A673 (cell line): ENCODE measurements around the gene MAML3. TPM values are rescaled to one million over a fixed set of nuclear protein-coding genes. Genes with fewer than 3 reads are reported as not detected.

Source experiments
- BruUV-seq: library from RNA; stranded (reverse); fragments of 400-500 nt; replicated peaks from 2 replicates; lab custom pipeline; 2021; lab: Mats Ljungman, UMichigan
- CTCF ChIA-PET: fragments of 300-600 bp; sonication (Branson Sonifier 250); formaldehyde crosslinking; loops from one replicate; lab custom pipeline; 2022; ENCODE audit warnings: antibody characterized with exemption; lab: Charles Lee
- POLR2A ChIA-PET: fragments of 300-600 bp; sonication (Branson Sonifier 250); formaldehyde crosslinking; loops from one replicate; lab custom pipeline; 2022; ENCODE audit warnings: antibody characterized with exemption; ENCODE audit not compliant: low non-redundant PET; lab: Charles Lee
- DNase-seq: peaks from one replicate; pipeline ENCODE4 v3.0.0-alpha.2; 2015; ENCODE audit warnings: low spot score
- H3K27ac ChIP-seq: fragments of 200-600 bp; sonication (generic); 2 replicates; pipeline ENCODE4 v1.5.1; 2016; ENCODE audit warnings: mixed run types, low read depth, mild to moderate bottlenecking, mixed read lengths, antibody characterized with exemption, low read length; ENCODE audit not compliant: poor library complexity, severe bottlenecking
- H3K27me3 ChIP-seq: fragments of 200-600 bp; sonication (generic); replicated peaks from 2 replicates; pipeline ENCODE4 v1.6.1; 2017; ENCODE audit warnings: mixed run types, low read depth, mild to moderate bottlenecking, mixed read lengths, antibody characterized with exemption, low read length; ENCODE audit not compliant: insufficient read depth, poor library complexity
- H3K36me3 ChIP-seq: fragments of 200-600 bp; sonication (generic); 2 replicates; pipeline ENCODE4 v1.6.1; 2016; ENCODE audit warnings: mixed run types, mild to moderate bottlenecking, mixed read lengths, antibody characterized with exemption, low read length; ENCODE audit not compliant: insufficient read depth, poor library complexity, severe bottlenecking
- H3K4me1 ChIP-seq: fragments of 200-600 bp; sonication (generic); 2 replicates; pipeline ENCODE4 v1.6.1; 2017; ENCODE audit warnings: mixed run types, mild to moderate bottlenecking, mixed read lengths, antibody characterized with exemption, low read length; ENCODE audit not compliant: insufficient read depth, poor library complexity, severe bottlenecking
- H3K4me3 ChIP-seq: fragments of 200-600 bp; sonication (generic); 2 replicates; pipeline ENCODE4 v1.5.1; 2016; ENCODE audit warnings: low read depth, mixed run types, mild to moderate bottlenecking, mixed read lengths, low read length; ENCODE audit not compliant: poor library complexity, severe bottlenecking
- H3K9me3 ChIP-seq: fragments of 200-600 bp; sonication (generic); 2 replicates; pipeline ENCODE4 v1.6.1; 2016; ENCODE audit warnings: mixed run types, low read depth, mild to moderate bottlenecking, mixed read lengths, antibody characterized with exemption, low read length; ENCODE audit not compliant: poor library complexity, severe bottlenecking
- CTCF ChIP-seq: fragments of 300-800, 200-600 bp; sonication (generic); conservative IDR thresholded peaks from 2 replicates; pipeline ENCODE4 v1.5.1; 2017; ENCODE audit warnings: low read depth, mild to moderate bottlenecking, antibody characterized with exemption, low read length, moderate library complexity, mixed read lengths
- EZH2 ChIP-seq: fragments of 200-600 bp; sonication (generic); IDR thresholded peaks from 2 replicates; pipeline ENCODE4 v1.6.1; 2017; ENCODE audit warnings: borderline replicate concordance, low read depth, mild to moderate bottlenecking, mixed read lengths, antibody characterized with exemption, low read length; ENCODE audit not compliant: poor library complexity, severe bottlenecking
- intact Hi-C: fragments of 100-400 bp; cut with micrococcal nuclease; formaldehyde crosslinking; loops from one replicate; pipeline ENCODE4 v1.10.0; 2022; ENCODE audit not compliant: unreplicated experiment
- total RNA-seq: library from RNA; stranded (reverse); gene quantifications from 2 replicates; pipeline ENCODE4 v1.2.3, GENCODE V29; 2021

Gene MAML3
- total RNA-seq, 1 experiment from 2014 or later = 3.7 TPM

GRCh38 chr4:139962130-139962684 is 191.8 kb downstream of the MAML3 start:
- no peak overlapping the region for H3K27ac ChIP-seq
- TF ChIP-seq CTCF (no peak), EZH2 (no peak)

GRCh38 chr4:139961344-139961946 is 192.5 kb downstream of the MAML3 start:
- TF ChIP-seq EZH2 (no peak), CTCF (no peak)
- H3K4me3 ChIP-seq = no peak overlapping the region
- H3K27me3 ChIP-seq = no peaks in the 10 kb centered on the region
- intact Hi-C loops = no loop called here
- ChIA-PET CTCF (no interaction called here), POLR2A (interaction anchor here (0.7 kb wide), 1 partner anchor 381 kb away, joined by 3 read pairs; no protein-coding TSS in a partner anchor)
- H3K4me1 ChIP-seq = no peaks in the 10 kb centered on the region
- no TSS peak for BruUV-seq
- H3K9me3 ChIP-seq = no peaks in the 10 kb centered on the region
- no peak for DNase-seq
- no peaks in the 10 kb centered on the region for H3K36me3 ChIP-seq
- H3K27ac ChIP-seq = no peak overlapping the region

More at GRCh38 chr4:139962130-139962684, 191.8 kb downstream of the MAML3 start:
- Histone ChIP-seq H3K36me3 (no peaks in the 10 kb centered on the region), H3K4me3 (no peak overlapping the region), H3K4me1 (no peaks in the 10 kb centered on the region), H3K27me3 (no peaks in the 10 kb centered on the region), H3K9me3 (no peaks in the 10 kb centered on the region)
- intact Hi-C loops = no loop called here
- BruUV-seq = no TSS peak
- ChIA-PET CTCF (no interaction called here), POLR2A (interaction anchor here (0.7 kb wide), 1 partner anchor 382 kb away, joined by 3 read pairs; no protein-coding TSS in a partner anchor)
- no peak for DNase-seq

GRCh38 chr4:139959396-139959795 is 194.6 kb downstream of the MAML3 start:
- H3K36me3 ChIP-seq = no peaks in the 10 kb centered on the region
- H3K27me3 ChIP-seq = no peaks in the 10 kb centered on the region
- no peaks in the 10 kb centered on the region for H3K4me1 ChIP-seq
- no peak overlapping the region for H3K27ac ChIP-seq
- intact Hi-C loops = no loop called here
- ChIA-PET CTCF (no interaction called here), POLR2A (interaction anchor here (0.6 kb wide), 1 partner anchor 215 kb away, joined by 3 read pairs; no protein-coding TSS in a partner anchor)
- no peaks in the 10 kb centered on the region for H3K9me3 ChIP-seq
- no TSS peak for BruUV-seq
- no peak for TF ChIP-seq EZH2
- TF ChIP-seq CTCF = no peak
- DNase-seq = no peak
- no peak overlapping the region for H3K4me3 ChIP-seq
